22Rv1 (cell line): ENCODE results near the gene GRWD1.

Experiments
- CTCF ChIP-seq: fragments of 450-650 bp; IDR thresholded peaks from 2 replicates; pipeline ENCODE4 v1.5.1; 2017; ENCODE audit warnings: mild to moderate bottlenecking
- ZFX ChIP-seq: fragments of 450-650 bp; IDR thresholded peaks from 2 replicates; pipeline ENCODE4 v1.6.1; 2017; ENCODE audit warnings: antibody characterized with exemption, borderline replicate concordance

DNA sequence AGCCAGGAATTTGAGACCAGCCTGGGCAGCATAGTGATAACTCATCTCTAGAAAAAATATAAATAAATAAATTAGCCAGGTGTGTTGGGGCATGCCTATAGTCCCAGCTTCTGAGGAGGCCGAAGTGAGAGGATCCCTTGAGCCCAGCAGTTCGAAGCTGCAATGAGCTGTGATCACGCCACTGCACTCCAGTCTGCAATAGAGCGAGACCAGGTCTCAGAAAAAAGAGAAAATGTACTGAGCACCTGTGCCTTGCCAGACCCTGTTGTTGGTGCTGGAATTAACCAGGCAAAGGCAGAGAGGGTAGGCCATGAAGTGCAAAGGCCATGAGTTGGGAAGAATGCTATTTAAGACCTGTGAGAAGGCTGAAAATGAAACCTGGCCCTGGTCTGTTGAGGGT is 26.1 kb downstream of the GRWD1 start:
- TF ChIP-seq CTCF = no peak
- no peak for TF ChIP-seq ZFX
